ENCODE data around the gene BMF.

BMF gene

DNA sequence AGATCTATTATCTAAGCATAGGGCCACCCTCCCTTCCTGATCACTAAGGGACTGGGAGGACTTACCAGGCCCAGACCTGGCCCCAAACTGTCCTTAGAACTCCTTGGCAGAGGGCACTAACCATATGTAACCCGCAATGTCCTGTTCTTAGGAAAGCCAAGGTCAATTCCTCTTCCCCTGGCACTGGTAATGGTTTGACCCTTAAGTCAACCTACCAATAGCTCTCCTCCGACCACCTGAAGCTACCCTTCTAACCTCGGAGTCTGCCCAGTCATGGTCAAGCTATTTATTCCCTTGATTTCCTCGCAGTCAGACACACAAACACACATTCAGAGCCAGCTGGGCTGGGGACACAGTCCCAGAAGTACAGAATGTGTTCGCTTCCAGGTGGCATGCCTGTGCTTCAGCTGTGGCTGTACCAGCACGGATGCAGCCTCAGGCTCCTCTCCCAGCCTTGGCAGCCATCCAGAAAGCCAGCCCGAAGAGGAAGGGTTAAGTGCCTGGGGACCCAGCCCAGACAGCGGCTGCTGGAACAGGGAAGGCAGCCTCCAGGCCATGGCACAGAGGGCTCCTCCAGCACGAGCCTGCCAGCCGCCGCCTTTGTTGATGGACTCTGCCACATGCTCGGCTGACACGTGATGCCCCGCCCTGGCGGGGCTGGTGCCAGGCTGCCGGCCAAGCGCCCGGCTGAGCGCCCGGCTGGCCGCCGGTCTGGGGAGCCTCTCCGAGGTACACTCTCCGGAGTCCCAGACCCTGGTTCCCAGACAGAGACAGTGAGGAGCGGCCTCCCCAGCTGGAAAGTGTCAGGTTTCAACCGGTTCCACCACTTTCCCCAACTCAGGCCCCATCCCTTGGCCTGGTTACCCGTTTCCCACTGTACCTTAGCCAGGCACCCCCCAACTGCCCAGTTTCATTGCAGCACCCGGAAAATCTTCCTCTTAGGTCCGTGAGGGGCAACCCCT is 5.5 kb downstream of the BMF start:
- DNase-seq = no peak

- no peak for DNase-seq
These were observed 7.5 kb downstream of the BMF start for GRCh38 chr15:40100947-40101905.

DNA sequence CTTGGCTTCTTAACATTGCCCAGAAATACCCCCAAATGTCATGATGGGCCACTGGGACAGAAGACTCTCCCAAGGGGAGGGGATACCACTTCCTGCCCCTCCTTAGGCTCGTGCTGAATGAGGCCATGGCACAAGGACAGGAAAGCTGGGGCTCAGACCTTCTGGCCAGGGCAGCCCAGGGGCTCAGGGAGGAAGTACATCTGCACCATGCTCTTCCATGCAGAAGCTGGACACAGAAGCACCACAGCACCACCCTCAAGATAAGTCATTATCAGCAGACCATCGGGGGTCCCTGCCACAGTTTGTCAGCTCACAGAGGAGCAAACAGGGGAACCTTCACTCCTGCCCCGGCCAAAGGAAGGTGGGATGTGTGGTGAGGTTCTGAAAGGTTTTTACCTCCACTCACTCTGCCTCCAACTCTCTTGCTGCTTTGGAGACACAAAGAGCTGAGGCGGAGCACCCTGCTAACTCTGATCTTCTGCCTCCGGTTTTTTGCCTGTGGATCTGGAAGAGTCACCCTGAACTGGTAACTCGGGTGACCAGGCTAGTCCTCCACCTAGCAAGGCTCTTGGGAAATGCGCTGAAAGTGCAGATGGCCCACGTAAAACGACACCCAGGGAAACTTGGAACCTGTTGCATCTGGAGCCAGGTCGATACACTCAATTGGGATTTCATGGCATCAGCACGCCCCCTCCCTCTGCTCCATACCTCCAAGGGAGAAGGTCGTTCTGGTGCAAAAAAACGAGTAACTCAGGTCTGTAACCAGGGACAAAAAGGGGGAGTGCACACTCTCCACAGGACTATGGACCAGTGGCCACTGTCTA is 8.3 kb downstream of the BMF start:
- no peak for DNase-seq

DNA sequence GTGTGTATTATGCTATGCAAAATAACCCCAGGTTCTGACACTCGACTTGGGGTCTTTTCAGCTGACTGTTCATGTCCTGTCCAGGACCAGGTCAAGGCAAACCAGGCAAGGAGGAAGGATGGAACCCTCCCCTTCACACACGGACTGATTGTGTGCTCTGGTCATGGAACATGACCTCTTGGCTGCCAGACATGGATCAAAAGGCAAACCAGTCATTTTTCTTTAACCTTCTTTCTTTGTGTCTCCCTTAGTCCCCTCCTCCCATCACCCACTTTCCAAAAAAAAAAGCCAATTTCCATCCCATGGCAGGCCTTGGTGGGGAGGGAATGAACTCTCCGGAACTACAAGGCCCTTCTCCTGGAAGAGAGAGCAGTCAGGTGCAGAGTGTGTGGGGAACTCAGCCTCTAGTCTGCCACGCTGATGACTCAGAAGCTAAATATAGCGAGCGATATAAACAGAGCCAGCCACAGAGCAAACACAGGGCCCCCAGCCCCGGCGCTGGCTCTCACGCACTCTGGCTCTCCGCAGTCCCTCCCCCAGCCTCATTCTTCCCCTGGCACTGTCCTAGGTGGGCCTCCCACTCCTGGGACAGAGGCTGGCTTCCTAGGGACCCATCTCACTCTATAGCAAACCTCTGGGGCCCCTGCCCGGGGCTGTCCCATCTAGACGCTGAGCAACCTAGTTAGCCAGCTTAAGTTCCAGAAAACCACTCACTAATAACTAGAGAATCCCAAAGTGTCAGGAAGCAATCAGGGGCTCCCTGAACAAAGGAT is 10.0 kb downstream of the BMF start:
- DNase-seq = peak; percentile 65 to 69

DNA sequence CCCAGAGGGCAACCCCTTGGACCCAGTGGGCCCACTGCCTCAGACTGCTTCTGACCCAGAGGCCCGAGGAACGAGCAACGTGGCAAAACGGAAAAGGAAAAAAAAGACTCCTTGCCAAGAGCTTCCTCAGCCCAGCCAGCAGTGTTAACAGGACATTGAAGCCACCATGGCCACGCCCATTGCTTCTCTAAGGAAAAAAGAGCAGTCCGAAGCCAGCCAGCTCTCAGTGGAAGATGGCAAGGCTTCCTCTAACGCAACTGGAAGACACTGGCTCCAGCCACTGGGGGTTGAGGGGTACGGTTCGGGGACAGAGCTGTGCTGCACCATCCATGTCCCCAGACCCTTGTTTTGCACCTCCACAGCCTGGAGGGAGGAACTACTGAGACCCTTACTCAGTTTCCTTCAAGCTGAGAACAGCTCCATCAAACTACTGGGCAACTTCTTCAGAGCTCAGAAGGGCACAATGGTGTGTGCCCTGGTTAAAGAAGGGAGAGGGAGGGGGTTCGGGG is 10.7 kb downstream of the BMF start:
- no peak for DNase-seq

- no peak for DNase-seq
These were observed 11.3 kb downstream of the BMF start for GRCh38 chr15:40097096-40097967.

- no peak for DNase-seq
These were observed 12.4 kb downstream of the BMF start for GRCh38 chr15:40096094-40096891.

GRCh38 chr15:40095371-40096093 is 13.1 kb downstream of the BMF start:
- DNase-seq = no peak

DNA sequence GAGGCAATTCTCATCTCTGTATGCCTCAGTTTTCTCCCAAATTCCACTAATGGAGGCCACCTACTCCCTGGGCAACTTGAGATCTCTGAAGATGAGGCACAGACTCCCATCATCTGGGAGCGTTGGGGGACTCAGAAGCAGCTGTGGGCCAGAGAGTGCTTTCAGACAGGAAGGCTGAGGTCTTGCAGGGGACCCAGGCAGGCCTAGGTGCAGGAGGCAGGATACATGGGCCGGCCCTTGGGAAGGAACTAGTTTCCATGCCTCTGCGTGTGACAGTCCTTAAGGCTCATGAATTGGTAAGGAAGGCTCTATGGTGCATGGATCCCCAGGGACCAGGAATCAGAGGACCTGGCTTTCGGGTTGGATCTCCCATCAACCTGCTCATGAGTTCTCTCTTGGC is 14.5 kb downstream of the BMF start:
- DNase-seq = no peak

DNA sequence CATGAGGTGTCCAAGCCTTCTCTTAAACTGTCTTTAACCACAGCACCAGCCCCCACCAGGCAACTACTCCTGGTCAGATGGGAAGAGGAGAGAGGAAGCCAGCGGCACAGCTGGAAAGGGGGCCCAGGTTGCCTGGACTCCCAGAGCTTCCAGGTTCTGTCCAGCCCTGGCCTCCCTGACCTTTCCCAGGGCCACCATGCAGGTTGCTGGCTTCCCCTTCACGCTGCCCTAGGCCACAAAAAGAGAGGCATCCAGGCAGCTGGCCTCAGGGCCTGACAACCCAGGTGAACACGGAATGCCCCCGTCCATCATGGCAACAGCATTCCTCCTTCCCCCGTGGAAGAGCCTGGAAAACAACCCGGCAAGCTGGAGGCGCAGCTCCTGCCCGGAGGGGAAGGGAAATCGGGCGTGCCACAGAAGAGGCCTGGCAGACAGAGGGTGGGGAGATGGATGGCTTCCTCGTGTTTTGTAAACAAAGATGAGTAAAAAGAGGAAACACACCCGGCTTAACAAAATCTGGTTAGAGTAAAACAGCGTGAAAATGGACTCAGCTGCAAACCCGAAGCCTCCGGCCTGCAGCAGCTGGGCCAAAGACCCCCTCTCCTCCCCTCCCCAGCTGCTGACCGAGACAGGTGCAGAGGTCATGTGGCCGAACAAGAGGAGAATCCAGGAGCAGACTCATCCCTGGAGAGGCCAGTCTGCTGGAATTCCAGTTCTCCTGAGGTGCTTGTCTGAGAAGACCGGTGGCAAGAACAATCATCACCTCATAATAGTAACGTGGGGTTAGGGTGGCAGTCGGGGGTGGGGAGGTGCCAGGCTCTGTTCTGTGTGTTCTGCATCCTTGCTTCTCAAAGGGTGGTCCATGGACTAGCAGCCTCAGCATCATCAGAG is 15.5 kb downstream of the BMF start:
- DNase-seq = no peak

DNA sequence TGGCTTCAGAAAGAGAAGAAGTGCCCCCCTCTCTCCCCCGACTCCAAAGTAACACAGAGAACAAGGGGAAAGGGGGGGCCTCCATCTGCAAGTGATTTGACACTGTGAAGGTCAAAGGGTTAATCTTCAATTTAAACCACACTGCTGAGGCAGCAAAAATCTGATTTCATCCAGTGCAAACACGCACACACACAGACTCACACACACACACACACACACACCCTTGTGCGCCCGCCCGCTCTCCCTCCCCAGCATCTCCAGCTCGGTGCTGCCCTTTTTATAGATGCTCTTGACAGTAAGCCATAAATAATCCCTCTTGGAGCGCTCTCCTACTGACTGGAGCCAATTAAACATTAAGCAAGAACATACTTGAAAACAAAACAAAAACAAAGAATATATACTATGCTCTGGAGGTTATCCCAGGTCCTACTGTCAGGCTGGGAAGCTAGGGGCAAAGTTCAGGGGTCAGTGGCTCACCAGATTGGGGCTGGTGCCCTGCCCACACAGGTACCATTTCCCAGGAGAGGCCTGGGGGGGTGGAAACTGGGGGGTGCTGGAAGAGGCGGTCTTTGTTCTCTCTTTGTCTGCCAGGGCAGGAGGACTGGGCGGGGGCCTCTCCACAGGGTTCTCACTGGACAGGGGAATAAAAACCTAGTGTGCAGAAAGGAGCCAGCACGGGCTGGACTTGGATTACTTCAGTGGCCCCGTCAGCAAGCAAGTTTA is 16.3 kb downstream of the BMF start:
- no peak for DNase-seq

- DNase-seq = no peak
These were observed 16.8 kb downstream of the BMF start for GRCh38 chr15:40091861-40092255.

DNA sequence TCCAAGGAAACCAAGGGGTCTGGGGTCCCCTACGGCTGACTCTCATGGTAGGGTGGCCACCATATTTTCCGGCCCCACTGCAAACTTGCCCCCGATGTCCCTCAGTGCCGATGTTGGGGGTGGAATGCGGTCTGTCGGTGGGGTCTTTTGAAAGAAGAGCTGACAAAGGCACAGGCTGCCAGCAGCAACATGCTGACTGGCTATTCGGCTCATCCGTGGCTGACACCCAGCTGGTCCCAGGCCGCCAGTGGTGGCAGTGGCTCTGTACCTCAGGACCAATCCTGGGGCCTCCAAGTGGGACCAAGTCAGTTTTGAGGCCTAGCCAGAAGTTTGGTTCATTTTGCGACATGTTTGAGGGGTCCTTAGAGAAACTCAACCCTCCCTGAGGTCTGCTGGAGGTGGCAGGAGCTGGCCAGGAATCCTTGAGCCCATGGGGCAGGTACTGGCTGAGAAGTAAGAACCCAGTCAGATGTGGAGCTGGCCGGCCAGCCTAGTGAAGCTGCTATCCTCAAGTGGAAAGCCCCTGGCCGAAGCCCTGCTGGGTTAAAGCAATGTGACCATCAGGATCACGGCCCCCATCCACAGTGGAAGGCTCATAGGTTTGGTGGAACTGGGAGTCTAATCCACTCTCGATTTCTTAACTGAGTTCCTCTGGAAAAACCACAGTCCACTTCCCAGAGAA is 17.8 kb downstream of the BMF start:
- no peak for DNase-seq

DNA sequence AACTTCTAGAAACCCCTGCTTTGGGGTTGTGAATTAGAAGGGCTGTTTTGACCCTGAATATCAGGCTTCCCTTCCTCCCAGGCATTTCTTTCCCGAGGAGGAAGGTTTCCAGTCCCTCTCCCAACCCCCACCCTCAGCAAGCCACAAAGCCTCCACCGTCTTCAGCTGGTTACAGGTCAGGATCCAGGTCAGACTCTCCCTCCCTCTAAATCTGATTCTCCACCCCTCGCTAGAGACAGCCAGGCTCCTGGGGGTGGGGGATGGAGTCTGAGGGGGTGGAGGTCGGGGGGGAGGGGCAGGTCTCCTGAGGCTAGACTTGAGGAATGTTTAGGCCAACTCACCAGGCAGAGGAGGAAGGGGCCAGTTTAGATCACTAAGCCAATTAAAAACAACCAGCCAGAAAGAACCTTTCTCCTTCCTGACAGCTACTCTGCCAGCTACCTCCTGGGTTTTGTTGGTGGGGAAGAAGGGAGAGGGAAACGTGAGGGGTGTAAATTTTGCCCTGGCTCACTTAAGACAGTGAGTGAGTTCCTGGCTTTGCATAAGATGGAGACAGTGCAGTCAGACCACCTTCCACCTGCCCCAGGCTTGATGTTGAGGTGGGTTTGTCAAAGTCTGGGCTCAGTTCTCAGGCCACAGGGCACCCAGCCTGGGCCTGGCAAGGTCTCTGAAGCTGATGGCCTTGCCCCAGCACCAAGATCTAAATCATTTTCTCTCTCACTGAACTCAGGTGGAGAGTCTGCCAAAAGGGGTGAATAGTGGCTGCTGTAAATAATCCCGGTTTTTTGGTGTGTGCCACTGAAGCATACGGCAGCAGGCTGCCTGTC is 19.5 kb downstream of the BMF start:
- DNase-seq = no peak

All from activated CD4-positive, alpha-beta T cell treated with anti-CD3 and anti-CD28 coated beads for 4 hours (primary cell).